Brain microvascular endothelial cell (primary cell): Measurements from ENCODE around the gene C1GALT1.
A peak's percentile ranks its signal among the peaks of the same experiment; 100 is the strongest.

Experiments
- DNase-seq: peaks from one replicate; pipeline ENCODE4 v3.0.0-alpha.2; 2020
- H3K27ac ChIP-seq: fragments of 250-450 bp; sonication (Bioruptor Pico); 2 replicates; pipeline ENCODE4 v1.5.1; 2020; ENCODE audit warnings: mild to moderate bottlenecking, moderate library complexity
- H3K27me3 ChIP-seq: fragments of 250-450 bp; sonication (Bioruptor Pico); replicated peaks from 2 replicates; pipeline ENCODE4 v1.5.1; 2020; ENCODE audit warnings: mild to moderate bottlenecking
- H3K36me3 ChIP-seq: fragments of 250-450 bp; sonication (Bioruptor Pico); replicated peaks from 2 replicates; pipeline ENCODE4 v1.5.1; 2020; ENCODE audit warnings: mild to moderate bottlenecking
- H3K4me3 ChIP-seq: 2 replicates; pipeline ENCODE4 v1.5.1; 2011; ENCODE audit warnings: low read depth, mild to moderate bottlenecking, control low read depth, low read length, moderate library complexity
- CTCF ChIP-seq: IDR thresholded peaks from 2 replicates; pipeline ENCODE4 v1.5.1; 2011; ENCODE audit warnings: low read depth, mild to moderate bottlenecking, moderate library complexity, low read length, control low read depth, inconsistent platforms; ENCODE audit errors: missing control alignments
- in situ Hi-C: cut with HindIII; loops from 2 replicates; pipeline ENCODE4 v1.10.0; 2017; ENCODE audit warnings: low sequenced_read_pairs, low pct_ligation_motif_present

C1GALT1 gene

DNA sequence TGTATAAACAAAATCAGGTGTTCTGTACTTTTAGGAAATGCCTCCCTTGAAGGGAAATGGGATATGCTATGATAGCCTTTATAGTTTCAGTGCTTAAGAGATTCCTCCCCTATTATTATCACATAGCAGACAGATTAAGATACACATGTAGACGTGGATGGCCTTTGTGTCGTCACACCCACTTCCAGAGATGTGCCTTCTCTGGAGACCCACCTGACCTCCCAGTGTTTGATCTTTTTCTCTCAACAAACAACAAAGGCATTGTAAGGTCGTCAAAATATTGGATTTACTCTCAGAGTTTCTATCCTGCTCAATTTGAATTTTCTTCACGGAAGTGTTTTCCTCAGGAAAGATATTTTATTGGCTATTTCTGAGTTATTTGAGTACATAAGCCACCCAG is 25.7 kb upstream of the C1GALT1 start:
- peak overlapping the region; percentile 71 for H3K27ac ChIP-seq
- no peak for DNase-seq
- no peaks in the 10 kb centered on the region for H3K27me3 ChIP-seq
- no peak for TF ChIP-seq CTCF
- in situ Hi-C loops = no loop called here
- H3K36me3 ChIP-seq = no peaks in the 10 kb centered on the region
- H3K4me3 ChIP-seq = no peak overlapping the region

DNA sequence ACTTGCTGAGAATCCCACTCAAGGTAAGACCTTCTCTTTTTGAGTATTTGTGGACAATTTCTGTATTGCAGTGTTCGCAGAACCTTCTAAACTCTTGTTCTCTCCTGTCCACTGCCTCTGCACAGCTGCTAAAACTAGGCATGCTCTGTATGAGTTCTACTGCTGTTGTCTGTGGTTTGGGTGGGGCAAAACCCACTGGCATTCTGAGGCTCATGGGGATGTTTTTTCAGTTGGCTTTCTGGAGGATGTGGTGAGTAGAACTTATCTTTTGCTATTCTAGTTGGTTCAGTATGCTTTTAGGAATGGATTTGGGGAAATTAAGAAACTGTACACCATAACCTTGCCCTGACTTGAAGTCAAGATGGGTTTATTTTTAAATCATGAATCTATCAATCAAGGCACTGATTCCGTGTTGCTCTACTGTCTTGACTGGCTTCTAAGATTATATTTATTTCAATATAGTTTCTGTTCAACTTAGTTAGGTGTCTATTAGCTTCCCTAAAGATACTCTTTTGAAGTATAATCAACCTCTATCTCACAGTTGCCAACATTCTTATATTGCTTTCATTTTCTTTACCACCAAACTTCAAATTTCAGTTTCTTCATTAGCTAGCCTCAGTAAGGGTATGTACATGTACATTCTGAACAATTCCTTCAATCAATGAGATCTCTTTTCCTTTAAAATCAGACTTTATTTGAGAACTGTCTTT is 25.0 kb upstream of the C1GALT1 start:
- Histone ChIP-seq H3K4me3 (peak overlapping the region; percentile 18), H3K27me3 (no peaks in the 10 kb centered on the region), H3K36me3 (no peaks in the 10 kb centered on the region), H3K27ac (peak overlapping the region; percentile 71)
- in situ Hi-C loops = no loop called here
- peak; percentile 90 for DNase-seq
- TF ChIP-seq CTCF = no peak

GRCh38 chr7:7157887-7158271 is 24.5 kb upstream of the C1GALT1 start:
- Histone ChIP-seq H3K4me3 (no peak overlapping the region), H3K27ac (peak overlapping the region; percentile 71), H3K36me3 (no peaks in the 10 kb centered on the region), H3K27me3 (no peaks in the 10 kb centered on the region)
- TF ChIP-seq CTCF = no peak
- in situ Hi-C loops = no loop called here
- peak; percentile 39 for DNase-seq

DNA sequence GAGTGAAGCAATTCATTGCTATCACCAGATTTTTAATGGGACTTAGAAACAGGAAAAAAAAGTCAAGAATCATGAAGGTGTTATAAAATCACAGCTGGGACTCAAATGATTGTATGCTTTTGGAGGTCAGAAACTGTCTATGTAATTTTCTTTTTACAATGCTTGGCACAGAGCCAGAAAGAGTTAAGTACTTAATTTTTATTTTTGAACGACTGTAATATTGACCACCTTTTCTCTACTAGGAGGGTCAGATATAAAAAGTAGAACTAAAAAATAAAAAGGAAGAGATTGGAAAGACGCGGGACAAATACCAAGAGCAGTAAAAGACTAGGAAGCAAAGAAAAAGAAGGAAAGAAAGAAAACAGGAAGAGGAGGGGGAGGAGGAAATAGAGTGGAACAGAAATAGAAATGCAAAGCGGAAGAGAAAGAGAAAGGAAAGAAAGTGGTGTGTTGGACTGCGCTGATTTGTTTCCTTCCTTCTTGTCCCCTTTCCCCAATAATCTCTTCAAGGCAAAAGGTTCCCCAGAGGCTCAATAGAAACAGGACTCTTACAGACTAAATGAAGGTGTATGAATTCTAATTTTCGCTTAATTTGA is 23.2 kb upstream of the C1GALT1 start:
- in situ Hi-C loops = no loop called here
- H3K36me3 ChIP-seq = no peaks in the 10 kb centered on the region
- H3K27me3 ChIP-seq = no peaks in the 10 kb centered on the region
- no peak for DNase-seq
- no peak for TF ChIP-seq CTCF
- H3K4me3 ChIP-seq = no peak overlapping the region
- no peak overlapping the region for H3K27ac ChIP-seq

- in situ Hi-C loops = no loop called here
- Histone ChIP-seq H3K4me3 (no peak overlapping the region), H3K27me3 (no peaks in the 10 kb centered on the region), H3K36me3 (no peaks in the 10 kb centered on the region), H3K27ac (no peak overlapping the region)
- no peak for TF ChIP-seq CTCF
- no peak for DNase-seq
These were observed 17.8 kb upstream of the C1GALT1 start for GRCh38 chr7:7164591-7164990.

GRCh38 chr7:7165372-7165771 is 17.0 kb upstream of the C1GALT1 start:
- H3K4me3 ChIP-seq = no peak overlapping the region
- no peak overlapping the region for H3K27ac ChIP-seq
- no peaks in the 10 kb centered on the region for H3K27me3 ChIP-seq
- H3K36me3 ChIP-seq = no peaks in the 10 kb centered on the region
- DNase-seq = no peak
- in situ Hi-C loops = no loop called here
- TF ChIP-seq CTCF = no peak
